NCI-H82 treated with DMSO at 0.1 percent for 48 hours (cell line): Measurements from ENCODE around the gene TSPAN9.

Source experiments
- DNase-seq: peaks from one replicate; lab custom pipeline; 2025; ENCODE audit not compliant: unreplicated experiment; lab: John Stamatoyannopoulos, UW

The TSPAN9 gene

GRCh38 chr12:3076730-3077571, at the start of gene TSPAN9:
TSPAN9 (plus strand) TSS chr12:3077379; CDS start chr12:3201194, 123,815 bp downstream.
- DNase-seq, result no peak

GRCh38 chr12:3028108-3028507, 49.1 kb upstream of the TSPAN9 start:
- no peak for DNase-seq

GRCh38 chr12:3030821-3031429, 46.3 kb upstream of the TSPAN9 start:
- no peak for DNase-seq

GRCh38 chr12:3032161-3032560, 45.0 kb upstream of the TSPAN9 start:
- DNase-seq, result no peak

- no peak for DNase-seq
Observed at GRCh38 chr12:3032770-3033538, 44.2 kb upstream of the TSPAN9 start.

GRCh38 chr12:3033539-3033867, 43.7 kb upstream of the TSPAN9 start:
- no peak for DNase-seq

GRCh38 chr12:3034067-3034750, 43.0 kb upstream of the TSPAN9 start:
- peak; percentile 74 for DNase-seq

- no peak for DNase-seq
Observed at GRCh38 chr12:3035171-3035570, 42.0 kb upstream of the TSPAN9 start.

- no peak for DNase-seq
Observed at GRCh38 chr12:3035815-3036702, 41.1 kb upstream of the TSPAN9 start.

GRCh38 chr12:3036901-3037600, 40.1 kb upstream of the TSPAN9 start:
- DNase-seq, result no peak

- no peak for DNase-seq
Observed at GRCh38 chr12:3038166-3038565, 39.0 kb upstream of the TSPAN9 start.

GRCh38 chr12:3038926-3039510, 38.2 kb upstream of the TSPAN9 start:
- DNase-seq, result no peak

- no peak for DNase-seq
Observed at GRCh38 chr12:3040026-3040656, 37.0 kb upstream of the TSPAN9 start.

- no peak for DNase-seq
Observed at GRCh38 chr12:3040663-3041544, 36.3 kb upstream of the TSPAN9 start.

- peak; percentile 62 for DNase-seq
Observed at GRCh38 chr12:3041558-3042164, 35.5 kb upstream of the TSPAN9 start.

GRCh38 chr12:3042394-3042793, 34.8 kb upstream of the TSPAN9 start:
- DNase-seq, result no peak

GRCh38 chr12:3042826-3043225, 34.4 kb upstream of the TSPAN9 start:
- DNase-seq, result no peak
